ENCODE measurements around the gene RNF187. TPM values are rescaled to one million over a fixed set of nuclear protein-coding genes. Genes with fewer than 3 reads are reported as not detected.
"Not testable (repeated sequence)": the region's sequence is repeated elsewhere in the genome, so short reads cannot be mapped to it uniquely, and the experiment has no call there.

Gene RNF187
- total and polyA plus RNA-seq, 12 donors = 18.9 to 99.7 (median 85.9) TPM

DNA sequence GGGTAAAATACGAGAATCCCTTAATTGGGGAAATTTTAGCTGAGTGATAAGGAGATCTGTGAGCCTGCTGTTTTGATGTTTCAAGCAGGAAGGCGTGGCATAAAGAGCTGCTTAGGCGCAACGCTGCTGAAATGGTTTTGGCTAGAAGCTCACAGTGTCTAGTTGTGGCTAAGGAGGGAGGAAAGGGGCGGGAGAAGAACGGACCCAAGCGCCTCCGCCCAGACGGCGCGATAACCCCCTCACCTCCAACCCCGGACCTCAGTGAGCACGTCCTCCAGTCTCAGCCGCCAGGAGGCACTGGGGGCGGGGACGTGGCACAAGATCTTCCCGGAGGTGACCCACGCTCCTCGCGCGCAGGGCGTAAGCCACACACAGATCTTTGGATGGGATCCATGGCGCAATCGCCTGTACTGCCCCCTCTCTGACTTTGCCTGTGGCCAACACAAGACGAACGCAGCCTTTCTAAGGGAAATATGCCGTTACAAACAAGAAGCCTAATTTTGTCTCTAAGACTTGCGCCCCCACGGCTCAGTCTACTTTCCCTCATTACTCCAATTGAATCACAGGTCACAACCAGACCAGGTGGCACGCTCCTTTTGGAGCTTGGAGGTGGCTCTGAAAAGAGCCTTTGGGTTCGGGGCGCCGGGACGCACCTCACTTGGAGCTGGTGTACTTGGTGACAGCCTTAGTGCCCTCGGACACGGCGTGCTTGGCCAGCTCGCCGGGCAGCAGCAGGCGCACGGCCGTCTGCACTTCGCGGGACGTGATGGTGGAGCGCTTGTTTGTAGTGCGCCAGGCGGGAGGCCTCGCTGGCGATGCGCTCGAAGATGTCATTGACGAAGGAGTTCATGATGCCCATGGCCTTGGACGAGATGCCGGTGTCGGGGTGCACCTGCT is 23.4 kb upstream of the RNF187 start:
- peaks cover 0 to 100% (median 90%) of the 10 kb centered on the region in 7 donors for H3K27me3 ChIP-seq
- 2 to 3% methylated on average over 53 of the region's 56 CpGs for WGBS, 2 donors
- TF ChIP-seq, protein P1, sequence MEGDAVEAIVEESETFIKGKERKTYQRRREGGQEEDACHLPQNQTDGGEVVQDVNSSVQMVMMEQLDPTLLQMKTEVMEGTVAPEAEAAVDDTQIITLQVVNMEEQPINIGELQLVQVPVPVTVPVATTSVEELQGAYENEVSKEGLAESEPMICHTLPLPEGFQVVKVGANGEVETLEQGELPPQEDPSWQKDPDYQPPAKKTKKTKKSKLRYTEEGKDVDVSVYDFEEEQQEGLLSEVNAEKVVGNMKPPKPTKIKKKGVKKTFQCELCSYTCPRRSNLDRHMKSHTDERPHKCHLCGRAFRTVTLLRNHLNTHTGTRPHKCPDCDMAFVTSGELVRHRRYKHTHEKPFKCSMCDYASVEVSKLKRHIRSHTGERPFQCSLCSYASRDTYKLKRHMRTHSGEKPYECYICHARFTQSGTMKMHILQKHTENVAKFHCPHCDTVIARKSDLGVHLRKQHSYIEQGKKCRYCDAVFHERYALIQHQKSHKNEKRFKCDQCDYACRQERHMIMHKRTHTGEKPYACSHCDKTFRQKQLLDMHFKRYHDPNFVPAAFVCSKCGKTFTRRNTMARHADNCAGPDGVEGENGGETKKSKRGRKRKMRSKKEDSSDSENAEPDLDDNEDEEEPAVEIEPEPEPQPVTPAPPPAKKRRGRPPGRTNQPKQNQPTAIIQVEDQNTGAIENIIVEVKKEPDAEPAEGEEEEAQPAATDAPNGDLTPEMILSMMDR (IDR thresholded peaks at IDR 0.05) = peak in 2 of 9 donors; percentile 12 to 15
- ATAC-seq (peak in 5 of 8 donors; percentile 9 to 37 (median 13)), DNase-seq (no peak)
- H3K4me1 ChIP-seq = peaks cover 3 to 37% (median 23%) of the 10 kb centered on the region in 9 donors
- no peaks in the 10 kb centered on the region for H3K36me3 ChIP-seq
- intact Hi-C loops (cut with DNase I) = no loop called here
- H3K27ac ChIP-seq = peak overlapping the region in 1 of 10 donors; percentile 4
- H3K4me3 ChIP-seq = peak overlapping the region in 9 of 10 donors; percentile 9 to 46 (median 30)
- no peaks in the 10 kb centered on the region for H3K9me3 ChIP-seq

DNA sequence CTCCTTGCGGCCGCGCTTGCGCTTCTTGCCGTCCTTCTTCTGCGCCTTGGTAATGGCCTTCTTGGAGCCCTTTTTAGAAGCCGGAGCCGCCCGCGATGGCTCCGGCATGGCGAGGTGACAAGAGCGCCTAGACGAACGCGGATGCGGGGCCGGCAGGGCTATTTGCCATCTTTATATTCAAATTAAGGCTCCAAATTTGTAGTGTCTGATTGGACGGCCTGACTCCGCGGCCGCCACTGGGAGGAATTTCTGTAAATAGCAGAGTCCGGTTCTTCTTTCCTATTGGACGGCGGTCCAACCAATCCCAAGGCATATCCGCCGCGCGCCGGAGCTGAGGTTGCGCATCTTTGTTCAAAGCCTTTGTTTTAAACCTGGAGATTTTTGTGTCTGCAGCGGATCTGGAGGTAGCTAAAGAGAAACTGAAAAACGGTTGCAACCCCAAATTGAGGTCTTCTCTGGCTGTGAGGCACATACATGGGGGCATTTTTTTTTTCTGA is 22.6 kb upstream of the RNF187 start:
- ATAC-seq = peak; percentile 66 to 92 (median 86)
- peaks cover 3 to 100% (median 96%) of the 10 kb centered on the region in 7 donors for H3K27me3 ChIP-seq
- no peaks in the 10 kb centered on the region for H3K9me3 ChIP-seq
- peak overlapping the region in 1 of 10 donors; percentile 44 for H3K27ac ChIP-seq
- TF ChIP-seq, protein P1 (IDR thresholded peaks at IDR 0.05) = no peak
- H3K4me1 ChIP-seq = peaks cover under 1 to 30% (median 16%) of the 10 kb centered on the region in 9 donors
- no peaks in the 10 kb centered on the region for H3K36me3 ChIP-seq
- H3K4me3 ChIP-seq = peak overlapping the region in 9 of 10 donors; percentile 9 to 46 (median 30)
- intact Hi-C loops (cut with DNase I) = no loop called here
- 0 to 1% methylated on average over 33 of the region's 33 CpGs for WGBS, 2 donors
- peak; percentile 59 to 76 for DNase-seq

DNA sequence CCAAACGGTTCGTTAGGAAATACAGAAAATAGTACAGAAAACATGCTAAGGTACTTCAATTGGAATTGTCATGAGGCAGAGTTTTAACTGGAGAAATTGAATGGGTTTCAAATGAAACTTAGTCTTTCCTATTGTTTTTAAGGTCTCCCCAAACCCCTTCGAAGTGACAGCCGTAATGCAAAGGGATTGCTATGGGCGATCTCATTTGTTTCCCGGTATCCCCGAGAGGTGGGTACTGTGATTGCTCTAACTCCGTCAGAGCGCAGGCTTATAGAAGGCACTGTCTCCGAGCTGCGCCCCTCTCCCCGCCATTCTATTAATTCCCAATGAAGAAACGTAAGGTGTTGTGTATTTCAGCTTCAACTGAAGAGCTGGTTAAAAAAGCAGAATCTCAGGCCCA is 22.0 kb upstream of the RNF187 start:
- TF ChIP-seq, protein P1 (IDR thresholded peaks at IDR 0.05) = no peak
- H3K4me3 ChIP-seq = peak overlapping the region in 5 of 10 donors; percentile 22 to 46 (median 32)
- H3K36me3 ChIP-seq = no peaks in the 10 kb centered on the region
- peak overlapping the region in 1 of 10 donors; percentile 44 for H3K27ac ChIP-seq
- no peak for DNase-seq
- peaks cover 0 to 26% (median 15%) of the 10 kb centered on the region in 9 donors for H3K4me1 ChIP-seq
- peaks cover 7 to 100% (median 97%) of the 10 kb centered on the region in 7 donors for H3K27me3 ChIP-seq
- H3K9me3 ChIP-seq = no peaks in the 10 kb centered on the region
- intact Hi-C loops (cut with DNase I) = no loop called here
- ATAC-seq = no peak
- WGBS, 2 donors = 13 to 16% methylated on average over 13 of the region's 13 CpGs

DNA sequence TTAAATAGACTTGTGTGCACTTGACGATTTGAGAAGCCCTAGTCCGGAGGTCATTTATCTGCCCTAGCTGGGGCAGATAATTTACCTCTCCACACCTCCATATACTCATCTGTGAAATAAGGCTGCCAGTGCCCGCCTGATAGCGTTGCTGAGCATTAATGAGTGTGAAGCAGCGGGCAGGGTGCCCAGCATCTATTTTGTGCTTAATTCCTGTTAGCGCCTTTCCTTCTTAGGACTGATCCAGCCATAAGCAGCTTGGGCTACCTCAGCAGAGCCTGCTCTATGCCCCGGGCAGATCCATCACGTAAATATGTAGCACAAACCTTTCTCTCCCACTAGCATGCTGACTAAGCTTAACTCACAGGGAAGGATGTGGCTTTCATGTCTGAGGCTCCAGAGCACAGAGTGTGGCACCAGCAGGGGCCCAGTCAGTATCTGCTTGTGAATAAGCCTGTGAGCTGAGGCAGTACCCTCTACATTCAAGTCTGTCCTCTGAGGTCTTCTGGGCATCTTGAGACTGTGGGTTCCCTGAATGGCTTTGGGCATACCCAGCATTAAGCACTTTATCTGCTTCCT is 21.5 kb upstream of the RNF187 start:
- Histone ChIP-seq H3K4me3 (no peak overlapping the region), H3K27ac (peak overlapping the region in 1 of 10 donors; percentile 44), H3K36me3 (no peaks in the 10 kb centered on the region), H3K27me3 (peaks cover 7 to 100% (median 99%) of the 10 kb centered on the region in 7 donors), H3K4me1 (peaks cover 0 to 26% (median 15%) of the 10 kb centered on the region in 9 donors), H3K9me3 (no peaks in the 10 kb centered on the region)
- ATAC-seq (no peak), DNase-seq (no peak)
- TF ChIP-seq, protein P1 (IDR thresholded peaks at IDR 0.05) = no peak
- intact Hi-C loops (cut with DNase I) = no loop called here
- WGBS, 2 donors = 50 to 55% methylated on average over 8 of the region's 8 CpGs

DNA sequence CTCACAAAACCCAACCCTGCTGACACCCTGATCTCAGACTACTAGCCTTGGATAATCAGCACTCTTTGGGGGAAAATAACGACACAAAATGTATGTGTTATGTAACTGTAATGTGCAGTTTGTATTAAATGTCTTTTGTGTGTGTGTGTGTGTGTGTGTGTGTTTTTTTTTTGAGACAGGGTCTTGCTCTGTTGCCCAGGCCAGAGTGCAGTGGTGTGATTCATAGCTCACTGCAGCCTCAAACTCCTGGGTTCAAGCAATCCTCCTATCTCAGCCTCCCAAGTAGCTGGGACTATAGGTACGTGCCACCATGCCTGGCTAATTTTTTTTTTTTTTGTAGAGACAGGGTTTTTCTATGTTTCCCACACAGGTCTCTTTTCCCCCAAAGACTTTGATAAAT is 19.0 kb upstream of the RNF187 start:
- Histone ChIP-seq H3K4me1 (peaks cover 0 to 39% (median 15%) of the 10 kb centered on the region in 9 donors), H3K27me3 (peaks cover 7 to 99% (median 89%) of the 10 kb centered on the region in 7 donors)
- DNase-seq; ATAC-seq; H3K4me3 ChIP-seq; H3K36me3 ChIP-seq; H3K9me3 ChIP-seq; H3K27ac ChIP-seq; intact Hi-C loops (cut with DNase I): not testable (repeated sequence)
- WGBS, 2 donors = 72 to 74% methylated on average over 2 of the region's 2 CpGs

All from heart right ventricle (tissue), 16 donors.